Activated T-helper 9 cell treated with anti-CD3 and anti-CD28 coated beads, Interleukin-2, amount 50 U/mL, for 16 hours (primary cell): ENCODE results near the gene GCSH.

Source experiments
- DNase-seq: peaks from one replicate; pipeline ENCODE4 v3.0.0-alpha.2; 2020; ENCODE audit warnings: low read depth

The GCSH gene

GRCh38 chr16:81101702-81102101 is 5.5 kb upstream of the GCSH start:
- DNase-seq, result no peak

GRCh38 chr16:81099958-81100357 is 3.8 kb upstream of the GCSH start:
- no peak for DNase-seq

GRCh38 chr16:81097230-81097629 is 1.0 kb upstream of the GCSH start:
- no peak for DNase-seq

GRCh38 chr16:81096715-81097208 is 567 bp upstream of the GCSH start:
- no peak for DNase-seq

GRCh38 chr16:81095653-81095952 is 592 bp downstream of the GCSH start:
- DNase-seq, result no peak

GRCh38 chr16:81094771-81095251 is 1.4 kb downstream of the GCSH start:
- no peak for DNase-seq

- DNase-seq, result no peak
Measured at GRCh38 chr16:81088836-81089235, 7.4 kb downstream of the GCSH start.

- no peak for DNase-seq
Measured at GRCh38 chr16:81081014-81081413, 15.2 kb downstream of the GCSH start.

GRCh38 chr16:81080233-81080632 is 16.0 kb downstream of the GCSH start:
- no peak for DNase-seq

- DNase-seq, result peak; percentile 95
Measured at GRCh38 chr16:81077076-81077940, 18.9 kb downstream of the GCSH start, which contains the start of gene C16orf46. Gene C16orf46 (minus strand): TSS chr16:81077238. CDS start chr16:81063955, 13,283 bp downstream.

- DNase-seq, result peak; percentile 83
Measured at GRCh38 chr16:81076566-81077075, 19.6 kb downstream of the GCSH start.

- no peak for DNase-seq
Measured at GRCh38 chr16:81073560-81074330, 22.4 kb downstream of the GCSH start.

GRCh38 chr16:81071805-81072204 is 24.4 kb downstream of the GCSH start:
- DNase-seq, result no peak

GRCh38 chr16:81070979-81071378 is 25.2 kb downstream of the GCSH start:
- no peak for DNase-seq

- DNase-seq, result no peak
Measured at GRCh38 chr16:81069063-81069462, 27.1 kb downstream of the GCSH start.

- DNase-seq, result no peak
Measured at GRCh38 chr16:81067166-81067565, 29.0 kb downstream of the GCSH start.

GRCh38 chr16:81066681-81067080 is 29.5 kb downstream of the GCSH start:
- no peak for DNase-seq

GRCh38 chr16:81061871-81062608 is 34.2 kb downstream of the GCSH start:
- DNase-seq, result no peak

- DNase-seq, result no peak
Measured at GRCh38 chr16:81061307-81061640, 34.9 kb downstream of the GCSH start.

GRCh38 chr16:81060576-81061306 is 35.5 kb downstream of the GCSH start:
- no peak for DNase-seq

- DNase-seq, result no peak
Measured at GRCh38 chr16:81053761-81054160, 42.4 kb downstream of the GCSH start.

- DNase-seq, result no peak
Measured at GRCh38 chr16:81042821-81043220, 53.4 kb downstream of the GCSH start.
